GM15510 (cell line): ENCODE measurements around the gene MYOM1.

ENCODE experiments used
- POLR2A ChIP-seq: IDR thresholded peaks from 3 replicates; pipeline ENCODE4 v1.6.1; 2011; ENCODE audit warnings: borderline replicate concordance; ENCODE audit not compliant: insufficient read length; ENCODE audit errors: extremely low read depth

Gene MYOM1

GRCh38 chr18:3089579-3089978, 130.2 kb downstream of the MYOM1 start:
- TF ChIP-seq POLR2A = no peak

- TF ChIP-seq POLR2A = no peak
These were observed 131.3 kb downstream of the MYOM1 start for GRCh38 chr18:3088449-3088848.

- no peak for TF ChIP-seq POLR2A
These were observed 132.9 kb downstream of the MYOM1 start for GRCh38 chr18:3086871-3087270.

- no peak for TF ChIP-seq POLR2A
These were observed 134.2 kb downstream of the MYOM1 start for GRCh38 chr18:3085612-3086011.

GRCh38 chr18:3084206-3084605, 135.6 kb downstream of the MYOM1 start:
- TF ChIP-seq POLR2A = no peak

GRCh38 chr18:3083766-3084165, 136.0 kb downstream of the MYOM1 start:
- no peak for TF ChIP-seq POLR2A

- TF ChIP-seq POLR2A = no peak
These were observed 138.2 kb downstream of the MYOM1 start for GRCh38 chr18:3081584-3081991.

- TF ChIP-seq POLR2A = no peak
These were observed 140.1 kb downstream of the MYOM1 start for GRCh38 chr18:3079653-3080052.

- no peak for TF ChIP-seq POLR2A
These were observed 144.3 kb downstream of the MYOM1 start for GRCh38 chr18:3075491-3075890.

GRCh38 chr18:3074087-3074486, 145.7 kb downstream of the MYOM1 start:
- no peak for TF ChIP-seq POLR2A

GRCh38 chr18:3071676-3072075, 148.1 kb downstream of the MYOM1 start:
- no peak for TF ChIP-seq POLR2A

- no peak for TF ChIP-seq POLR2A
These were observed 149.9 kb downstream of the MYOM1 start for GRCh38 chr18:3069671-3070433.

GRCh38 chr18:3067722-3068121, 152.0 kb downstream of the MYOM1 start:
- no peak for TF ChIP-seq POLR2A

GRCh38 chr18:3067165-3067661, 152.6 kb downstream of the MYOM1 start:
- no peak for TF ChIP-seq POLR2A

- no peak for TF ChIP-seq POLR2A
These were observed 153.2 kb downstream of the MYOM1 start for GRCh38 chr18:3066341-3067110.
